ENCODE data around the gene SPIRE2.
"Not testable (repeated sequence)": the region's sequence is repeated elsewhere in the genome, so short reads cannot be mapped to it uniquely, and the experiment has no call there.

DNA sequence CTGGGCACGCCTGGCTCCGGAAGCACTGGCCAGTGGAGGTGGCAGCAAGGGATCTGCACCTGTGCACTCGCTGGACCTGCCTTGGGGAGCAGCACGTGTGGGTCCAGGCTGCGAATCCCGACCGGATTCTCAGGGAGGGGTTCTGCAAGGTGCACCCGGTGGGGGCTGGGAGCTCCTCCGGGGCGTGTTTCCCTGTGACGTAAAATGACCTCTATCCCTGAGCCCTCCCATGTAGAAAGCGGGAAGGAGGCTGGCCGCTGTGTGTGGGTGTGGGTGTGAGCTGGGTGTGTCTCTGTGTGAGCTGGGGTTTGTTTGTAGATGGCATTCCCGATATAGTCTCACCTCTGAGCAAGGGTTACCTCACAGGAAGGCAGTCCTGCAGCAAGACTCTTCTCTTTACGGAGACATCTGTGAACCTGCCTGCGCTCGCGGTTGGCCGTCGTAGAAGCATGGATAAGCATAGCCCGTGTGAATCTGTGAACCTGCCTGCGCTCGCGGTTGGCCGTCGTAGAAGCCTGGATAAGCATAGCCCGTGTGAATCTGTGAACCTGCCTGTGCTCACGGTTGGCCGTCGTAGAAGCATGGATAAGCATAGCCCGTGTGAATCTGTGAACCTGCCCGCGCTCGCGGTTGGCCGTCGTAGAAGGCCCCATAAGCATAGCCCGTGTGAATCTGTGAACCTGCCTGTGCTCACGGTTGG lies 5.5 kb downstream of the SPIRE2 start:
- TF ChIP-seq, protein P1, sequence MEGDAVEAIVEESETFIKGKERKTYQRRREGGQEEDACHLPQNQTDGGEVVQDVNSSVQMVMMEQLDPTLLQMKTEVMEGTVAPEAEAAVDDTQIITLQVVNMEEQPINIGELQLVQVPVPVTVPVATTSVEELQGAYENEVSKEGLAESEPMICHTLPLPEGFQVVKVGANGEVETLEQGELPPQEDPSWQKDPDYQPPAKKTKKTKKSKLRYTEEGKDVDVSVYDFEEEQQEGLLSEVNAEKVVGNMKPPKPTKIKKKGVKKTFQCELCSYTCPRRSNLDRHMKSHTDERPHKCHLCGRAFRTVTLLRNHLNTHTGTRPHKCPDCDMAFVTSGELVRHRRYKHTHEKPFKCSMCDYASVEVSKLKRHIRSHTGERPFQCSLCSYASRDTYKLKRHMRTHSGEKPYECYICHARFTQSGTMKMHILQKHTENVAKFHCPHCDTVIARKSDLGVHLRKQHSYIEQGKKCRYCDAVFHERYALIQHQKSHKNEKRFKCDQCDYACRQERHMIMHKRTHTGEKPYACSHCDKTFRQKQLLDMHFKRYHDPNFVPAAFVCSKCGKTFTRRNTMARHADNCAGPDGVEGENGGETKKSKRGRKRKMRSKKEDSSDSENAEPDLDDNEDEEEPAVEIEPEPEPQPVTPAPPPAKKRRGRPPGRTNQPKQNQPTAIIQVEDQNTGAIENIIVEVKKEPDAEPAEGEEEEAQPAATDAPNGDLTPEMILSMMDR (IDR thresholded peaks at IDR 0.05), result not testable (repeated sequence)
- not testable (repeated sequence) for TF ChIP-seq POLR2A (IDR thresholded peaks at IDR 0.05)
